ENCODE measurements around the gene FAAP20. TPM values are rescaled to one million over a fixed set of nuclear protein-coding genes. Genes with fewer than 3 reads are reported as not detected.

Gene FAAP20
- total RNA-seq, 1 experiment from 2014 or later = 119 TPM

DNA sequence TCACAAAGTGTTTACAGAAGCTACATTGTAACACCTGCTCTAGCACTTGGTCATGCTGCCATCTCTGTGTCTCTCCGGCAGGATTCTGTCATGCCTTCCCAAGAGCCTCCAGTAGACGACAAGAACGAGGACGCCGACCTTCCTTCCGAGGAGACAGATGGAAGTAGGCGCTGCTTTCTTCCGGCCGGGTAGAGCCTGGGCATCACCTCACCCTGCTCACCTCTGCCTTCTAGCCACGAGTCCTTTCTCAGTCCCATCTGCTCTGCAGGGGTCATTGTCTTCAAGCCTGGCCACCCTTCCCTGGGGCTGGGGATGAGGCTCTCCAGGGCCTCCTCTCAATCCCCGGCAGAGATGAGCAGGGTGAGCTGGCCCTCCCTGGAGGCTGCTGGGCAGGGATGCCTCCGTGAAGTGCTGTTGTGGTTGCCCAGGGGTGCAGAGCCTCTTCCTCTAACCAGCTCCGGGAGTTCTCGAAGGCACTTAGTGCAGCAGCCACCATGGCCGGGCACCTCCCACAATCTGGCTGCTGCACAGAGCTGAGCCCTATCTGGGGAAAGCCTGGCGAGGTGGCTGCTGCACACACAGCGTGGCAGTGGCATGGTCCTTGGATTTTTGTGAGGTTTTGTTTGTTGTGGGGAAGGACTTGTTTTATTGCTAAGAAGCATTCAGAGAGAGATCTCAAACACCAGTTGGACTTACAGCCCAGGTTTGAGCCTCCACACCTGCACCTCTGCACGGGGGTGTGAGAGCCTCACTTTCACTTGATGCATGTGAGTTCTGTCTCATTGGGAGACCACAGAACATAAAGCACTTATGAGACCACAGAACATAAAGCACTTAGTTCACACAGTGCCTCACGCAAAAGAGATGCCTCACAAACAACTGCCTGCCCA, 48.4 kb downstream of the FAAP20 start:
- H3K36me3 Mint-ChIP-seq (ENCODE audit: insufficient read depth in 1 of 3, low read depth in 3 of 3) = peaks cover 0 to 20% (median 2%) of the 10 kb centered on the region in 3 experiments; a peak in 3 of 7 replicates

More for the DNA sequence above, 48.4 kb downstream of the FAAP20 start:
- H2BK20ac ChIP-seq (ENCODE audit: low read depth, low read length, poor library complexity, severe bottlenecking) = no peak overlapping the region
- no peak overlapping the region for H3T11ph ChIP-seq (ENCODE audit: low read length)
- no peak overlapping the region for H2BK15ac ChIP-seq (ENCODE audit: low read depth, low read length)
- H3K9me3 ChIP-seq (ENCODE audit: control insufficient read depth, low read depth, low read length) = no peaks in the 10 kb centered on the region
- H3K9me3 Mint-ChIP-seq = no peaks in the 10 kb centered on the region
- no peak overlapping the region for H3K4me3 Mint-ChIP-seq
- H3K79me2 ChIP-seq (ENCODE audit: insufficient read depth, low read length) = no peaks in the 10 kb centered on the region
- no peaks in the 10 kb centered on the region for H4K20me1 ChIP-seq (ENCODE audit: control insufficient read depth, insufficient read depth, insufficient read length)
- WGBS (ENCODE audit: extremely low coverage, insufficient read length, low lambda C conversion rate) = no CpG with 5 or more reads among the region's 19 CpGs
- TF ChIP-seq, protein P1, sequence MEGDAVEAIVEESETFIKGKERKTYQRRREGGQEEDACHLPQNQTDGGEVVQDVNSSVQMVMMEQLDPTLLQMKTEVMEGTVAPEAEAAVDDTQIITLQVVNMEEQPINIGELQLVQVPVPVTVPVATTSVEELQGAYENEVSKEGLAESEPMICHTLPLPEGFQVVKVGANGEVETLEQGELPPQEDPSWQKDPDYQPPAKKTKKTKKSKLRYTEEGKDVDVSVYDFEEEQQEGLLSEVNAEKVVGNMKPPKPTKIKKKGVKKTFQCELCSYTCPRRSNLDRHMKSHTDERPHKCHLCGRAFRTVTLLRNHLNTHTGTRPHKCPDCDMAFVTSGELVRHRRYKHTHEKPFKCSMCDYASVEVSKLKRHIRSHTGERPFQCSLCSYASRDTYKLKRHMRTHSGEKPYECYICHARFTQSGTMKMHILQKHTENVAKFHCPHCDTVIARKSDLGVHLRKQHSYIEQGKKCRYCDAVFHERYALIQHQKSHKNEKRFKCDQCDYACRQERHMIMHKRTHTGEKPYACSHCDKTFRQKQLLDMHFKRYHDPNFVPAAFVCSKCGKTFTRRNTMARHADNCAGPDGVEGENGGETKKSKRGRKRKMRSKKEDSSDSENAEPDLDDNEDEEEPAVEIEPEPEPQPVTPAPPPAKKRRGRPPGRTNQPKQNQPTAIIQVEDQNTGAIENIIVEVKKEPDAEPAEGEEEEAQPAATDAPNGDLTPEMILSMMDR (conservative IDR thresholded peaks at IDR 0.05) = no peak
- no peaks in the 10 kb centered on the region for H3K23me2 ChIP-seq (ENCODE audit: insufficient read length, low read depth, low read length, poor library complexity, severe bottlenecking)
- H3K23ac ChIP-seq (ENCODE audit: insufficient read length, low read depth, low read length) = no peak overlapping the region
- H2AFZ ChIP-seq (ENCODE audit: low read length) = no peak overlapping the region
- H3K14ac ChIP-seq (ENCODE audit: insufficient read depth, low read length) = no peak overlapping the region
- H2BK5ac ChIP-seq (ENCODE audit: insufficient read length, low read length) = no peak overlapping the region
- H3K56ac ChIP-seq (ENCODE audit: insufficient read length, low read depth, low read length) = no peak overlapping the region
- no peaks in the 10 kb centered on the region for H3K27me3 ChIP-seq (ENCODE audit: insufficient read depth, low read length)
- H4K5ac ChIP-seq (ENCODE audit: insufficient read length, low read depth, low read length) = no peak overlapping the region
- no peak for DNase-seq
- H3K4me2 ChIP-seq (ENCODE audit: insufficient read depth, insufficient read length, low read length) = no peak overlapping the region
- H4K91ac ChIP-seq (ENCODE audit: insufficient read length, low read depth, low read length) = no peak overlapping the region
- no peak overlapping the region for H3K18ac ChIP-seq (ENCODE audit: insufficient read length, low read depth, low read length)
- no peak overlapping the region for H2BK12ac ChIP-seq (ENCODE audit: insufficient read length, low read depth, low read length)
- no peak overlapping the region for H2AK5ac ChIP-seq (ENCODE audit: insufficient read length, low read length)
- H3K27ac ChIP-seq (ENCODE audit: insufficient read length, low read depth, low read length) = no peak overlapping the region
- no peak overlapping the region for H2BK120ac ChIP-seq (ENCODE audit: low read depth, low read length, poor library complexity, severe bottlenecking)
- H4K8ac ChIP-seq (replicated peaks; ENCODE audit: insufficient read length, low read depth, low read length) = no peak overlapping the region
- H3K79me1 ChIP-seq (ENCODE audit: insufficient read depth, low read depth, low read length, poor library complexity, severe bottlenecking) = no peaks in the 10 kb centered on the region
- H3K9ac ChIP-seq (ENCODE audit: extremely low read depth, insufficient read length, low read length) = no peak overlapping the region
- H3K27me3 Mint-ChIP-seq (ENCODE audit: low read depth) = no peaks in the 10 kb centered on the region; the same call in 1 of the 2 replicates
- H3K4ac ChIP-seq (ENCODE audit: low read depth, low read length) = no peak overlapping the region
- H3K27ac Mint-ChIP-seq = no peak overlapping the region
- H3K4me1 Mint-ChIP-seq = no peaks in the 10 kb centered on the region; a peak in 1 of 4 replicates
- no peaks in the 10 kb centered on the region for H3K4me1 ChIP-seq (ENCODE audit: insufficient read depth, low read length)

Data from H9 (cell line).